Activated CD8-positive, alpha-beta T cell treated with anti-CD3 and anti-CD28 coated beads for 36 hours (primary cell): ENCODE results near the gene RCE1. TPM values are rescaled to one million over a fixed set of nuclear protein-coding genes. Genes with fewer than 3 reads are reported as not detected.

Experiments
- ATAC-seq: fragments of 200-7000 bp; cut with Tn5 transposase; one replicate; pipeline ENCODE4 v1.10.0; 2021; ENCODE audit warnings: mild to moderate bottlenecking, moderate library complexity
- CTCF ChIA-PET: fragments of 350-600 bp; sonication (Branson Sonifier 250); formaldehyde crosslinking; loops from one replicate; lab custom pipeline; 2021; ENCODE audit warnings: antibody characterized with exemption; lab: Charles Lee
- POLR2A ChIA-PET: fragments of 350-600 bp; sonication (Branson Sonifier 250); formaldehyde crosslinking; loops from one replicate; lab custom pipeline; 2021; ENCODE audit warnings: antibody characterized with exemption; lab: Charles Lee
- DNase-seq: peaks from one replicate; pipeline ENCODE4 v3.0.0-alpha.2; 2020
- H3K27ac Mint-ChIP-seq: one replicate; pipeline ENCODE4 v1.8.0; 2021; ENCODE audit warnings: mild to moderate bottlenecking, mixed read lengths
- H3K27me3 Mint-ChIP-seq: one replicate; pipeline ENCODE4 v1.8.0; 2021; ENCODE audit warnings: mixed read lengths
- H3K36me3 Mint-ChIP-seq: one replicate; pipeline ENCODE4 v1.8.0; 2021; ENCODE audit warnings: low read depth, mixed read lengths
- H3K4me1 Mint-ChIP-seq: one replicate; pipeline ENCODE4 v1.8.0; 2021; ENCODE audit warnings: low read depth, mixed read lengths
- H3K4me3 Mint-ChIP-seq: one replicate; pipeline ENCODE4 v1.8.0; 2021; ENCODE audit warnings: mild to moderate bottlenecking, moderate library complexity, mixed read lengths
- H3K9me3 Mint-ChIP-seq: one replicate; pipeline ENCODE4 v1.8.0; 2021; ENCODE audit warnings: mixed read lengths
- intact Hi-C: fragments of 100-400 bp; cut with micrococcal nuclease; formaldehyde crosslinking; loops from one replicate; pipeline ENCODE4 v1.10.0; 2022
- total RNA-seq, 2 experiments: library from RNA; stranded (reverse); gene quantifications; one replicate each; pipeline ENCODE4 v1.2.3, GENCODE V29; 2021
- TF ChIP-seq, protein P1 (sequence below): fragments of 200-600 bp; IDR thresholded peaks from one replicate; pipeline ENCODE4 v1.8.0; 2022; ENCODE audit warnings: antibody characterized with exemption, mild to moderate bottlenecking

RCE1 gene
- total RNA-seq, 2 experiments from 2014 or later = 22.1 to 26.8 TPM

DNA sequence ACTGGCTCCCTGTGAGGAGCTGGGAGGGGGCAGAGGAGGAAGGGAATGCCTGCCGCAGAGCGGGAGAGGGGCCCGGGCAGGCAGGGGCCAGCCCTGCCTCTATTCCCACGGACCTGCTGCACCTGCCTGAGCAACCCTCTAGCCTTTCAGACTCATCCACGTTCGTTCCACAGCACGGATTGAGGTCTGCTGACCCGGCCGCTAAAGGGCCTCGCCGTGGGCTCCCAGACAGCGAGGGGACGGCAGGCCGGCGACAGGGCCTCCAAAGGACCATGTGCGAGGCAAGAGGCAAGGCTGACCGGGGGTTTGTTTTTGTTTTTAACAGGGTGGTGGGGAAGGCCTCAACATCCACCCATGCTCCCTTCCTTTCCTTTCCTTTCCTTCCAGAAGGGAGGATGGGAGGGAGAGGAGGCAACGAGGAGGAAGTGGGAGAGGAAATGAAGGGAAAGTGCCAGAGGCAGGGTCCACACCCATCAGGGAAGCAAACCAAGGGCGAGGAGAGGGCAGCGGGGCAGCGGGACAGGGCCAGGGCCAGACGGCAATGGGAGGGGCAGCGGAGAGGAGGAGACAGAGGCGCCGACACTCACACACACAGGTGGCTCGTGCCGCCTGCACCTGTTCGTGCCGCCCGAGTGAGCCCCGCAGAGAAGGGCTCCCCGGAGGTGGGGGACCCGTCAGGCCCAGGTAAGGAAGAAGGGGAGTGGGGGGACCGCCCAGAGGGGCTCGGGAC, 21.1 kb downstream of the RCE1 start:
- TF ChIP-seq, protein P1, sequence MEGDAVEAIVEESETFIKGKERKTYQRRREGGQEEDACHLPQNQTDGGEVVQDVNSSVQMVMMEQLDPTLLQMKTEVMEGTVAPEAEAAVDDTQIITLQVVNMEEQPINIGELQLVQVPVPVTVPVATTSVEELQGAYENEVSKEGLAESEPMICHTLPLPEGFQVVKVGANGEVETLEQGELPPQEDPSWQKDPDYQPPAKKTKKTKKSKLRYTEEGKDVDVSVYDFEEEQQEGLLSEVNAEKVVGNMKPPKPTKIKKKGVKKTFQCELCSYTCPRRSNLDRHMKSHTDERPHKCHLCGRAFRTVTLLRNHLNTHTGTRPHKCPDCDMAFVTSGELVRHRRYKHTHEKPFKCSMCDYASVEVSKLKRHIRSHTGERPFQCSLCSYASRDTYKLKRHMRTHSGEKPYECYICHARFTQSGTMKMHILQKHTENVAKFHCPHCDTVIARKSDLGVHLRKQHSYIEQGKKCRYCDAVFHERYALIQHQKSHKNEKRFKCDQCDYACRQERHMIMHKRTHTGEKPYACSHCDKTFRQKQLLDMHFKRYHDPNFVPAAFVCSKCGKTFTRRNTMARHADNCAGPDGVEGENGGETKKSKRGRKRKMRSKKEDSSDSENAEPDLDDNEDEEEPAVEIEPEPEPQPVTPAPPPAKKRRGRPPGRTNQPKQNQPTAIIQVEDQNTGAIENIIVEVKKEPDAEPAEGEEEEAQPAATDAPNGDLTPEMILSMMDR = no peak
- no peak overlapping the region for H3K27ac Mint-ChIP-seq
- no peaks in the 10 kb centered on the region for H3K36me3 Mint-ChIP-seq
- POLR2A ChIA-PET = no interaction called here
- H3K27me3 Mint-ChIP-seq = no peaks in the 10 kb centered on the region
- intact Hi-C loops = no loop called here
- H3K9me3 Mint-ChIP-seq = no peaks in the 10 kb centered on the region
- no peak overlapping the region for H3K4me3 Mint-ChIP-seq
- DNase-seq = no peak
- CTCF ChIA-PET = interaction anchor here (1.2 kb wide), 1 partner anchor 169 kb away, joined by 3 read pairs; no protein-coding TSS in a partner anchor
- ATAC-seq = no peak
- H3K4me1 Mint-ChIP-seq = peaks cover 9% of the 10 kb centered on the region

DNA sequence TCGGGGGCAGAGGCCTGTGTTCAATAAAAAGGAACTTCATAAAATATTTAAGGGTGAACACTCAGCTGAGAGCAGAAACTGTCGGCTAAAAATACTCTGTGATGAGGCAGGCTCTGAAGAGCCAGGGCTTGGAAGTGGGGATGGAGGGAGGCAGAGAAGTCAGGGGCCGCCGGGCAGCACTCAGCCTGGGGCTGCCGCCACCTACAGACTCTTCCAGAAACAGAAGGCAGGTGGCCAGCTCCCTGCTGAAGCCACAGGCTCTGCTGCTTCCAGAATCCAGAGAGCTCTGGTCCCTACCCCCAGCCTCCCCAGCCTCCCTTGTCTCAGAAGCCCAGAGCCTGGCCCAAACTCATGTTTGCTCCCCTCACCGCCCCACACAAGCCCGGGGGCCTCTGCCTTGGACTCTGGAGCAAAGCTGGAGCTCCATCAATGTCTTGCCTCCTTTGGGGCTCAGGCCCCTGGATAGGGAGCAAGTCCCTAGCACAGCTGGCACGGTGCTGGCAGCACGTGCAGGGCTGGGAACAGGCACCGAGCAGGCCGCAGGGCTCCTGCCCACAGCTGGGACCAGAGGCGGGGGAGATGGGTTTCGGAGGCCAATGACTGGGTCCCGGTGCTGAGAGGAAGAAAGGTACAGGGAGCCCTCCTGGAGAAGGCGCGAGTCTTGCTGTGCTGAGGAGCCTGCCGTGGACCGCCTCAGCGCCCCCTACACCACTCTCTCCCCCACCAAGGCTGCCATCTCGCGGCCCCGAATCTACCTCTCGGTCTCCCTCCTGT, 21.9 kb downstream of the RCE1 start:
- ChIA-PET POLR2A (interaction anchor here (0.6 kb wide), 1 partner anchor 222 kb away, joined by 3 read pairs; no protein-coding TSS in a partner anchor), CTCF (interaction anchor here (0.5 kb wide), 1 partner anchor 31 kb away, joined by 3 read pairs; no protein-coding TSS in a partner anchor)
- no peak for ATAC-seq
- no peak for DNase-seq
- peaks cover 11% of the 10 kb centered on the region for H3K4me1 Mint-ChIP-seq
- TF ChIP-seq, protein P1 = no peak
- no peaks in the 10 kb centered on the region for H3K9me3 Mint-ChIP-seq
- no peaks in the 10 kb centered on the region for H3K27me3 Mint-ChIP-seq
- no peak overlapping the region for H3K4me3 Mint-ChIP-seq
- intact Hi-C loops = no loop called here
- no peaks in the 10 kb centered on the region for H3K36me3 Mint-ChIP-seq
- no peak overlapping the region for H3K27ac Mint-ChIP-seq

DNA sequence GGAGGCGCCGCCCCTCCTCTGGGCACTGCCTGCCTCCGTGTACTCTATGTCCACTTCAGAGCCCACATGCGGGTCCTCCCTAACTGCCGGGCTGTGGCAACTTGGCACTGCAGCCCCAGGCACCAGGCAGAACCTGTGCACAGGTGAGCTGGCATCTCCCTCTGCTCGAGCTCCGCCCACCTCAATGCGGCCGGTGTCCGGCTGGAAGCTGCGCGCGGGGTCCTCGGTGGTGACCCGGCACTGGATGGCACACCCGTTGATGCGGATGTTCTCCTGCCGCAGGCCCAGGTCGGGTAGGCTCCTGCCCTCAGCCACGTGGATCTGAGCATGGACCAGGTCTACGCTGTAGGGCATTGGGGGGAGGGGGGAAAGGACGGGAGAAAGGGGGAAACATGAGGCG, 22.8 kb downstream of the RCE1 start:
- peaks cover 11% of the 10 kb centered on the region for H3K4me1 Mint-ChIP-seq
- H3K9me3 Mint-ChIP-seq = no peaks in the 10 kb centered on the region
- intact Hi-C loops = no loop called here
- ATAC-seq (no peak), DNase-seq (no peak)
- TF ChIP-seq, protein P1 = no peak
- CTCF ChIA-PET = interaction anchor here (1.3 kb wide), 1 partner anchor 10 kb away, joined by 5 read pairs; no protein-coding TSS in a partner anchor
- no peak overlapping the region for H3K27ac Mint-ChIP-seq
- H3K4me3 Mint-ChIP-seq = no peak overlapping the region
- no peaks in the 10 kb centered on the region for H3K36me3 Mint-ChIP-seq
- no peaks in the 10 kb centered on the region for H3K27me3 Mint-ChIP-seq
- POLR2A ChIA-PET = interaction anchor here (0.6 kb wide), 2 partner anchors 40 to 223 kb away, joined by 3 to 5 read pairs; no protein-coding TSS in a partner anchor

GRCh38 chr11:66866511-66866986, 23.3 kb downstream of the RCE1 start:
- ATAC-seq (no peak), DNase-seq (no peak)
- no peaks in the 10 kb centered on the region for H3K36me3 Mint-ChIP-seq
- H3K27me3 Mint-ChIP-seq = no peaks in the 10 kb centered on the region
- ChIA-PET CTCF (interaction anchor here (1.3 kb wide), 1 partner anchor 11 kb away, joined by 5 read pairs; no protein-coding TSS in a partner anchor), POLR2A (interaction anchor here (0.6 kb wide), 1 partner anchor 40 kb away, joined by 5 read pairs; no protein-coding TSS in a partner anchor)
- H3K27ac Mint-ChIP-seq = no peak overlapping the region
- no peaks in the 10 kb centered on the region for H3K9me3 Mint-ChIP-seq
- intact Hi-C loops = no loop called here
- H3K4me1 Mint-ChIP-seq = peaks cover 11% of the 10 kb centered on the region
- H3K4me3 Mint-ChIP-seq = no peak overlapping the region
- TF ChIP-seq, protein P1 = no peak
